Naive thymus-derived CD4-positive, alpha-beta T cell (primary cell): Measurements from ENCODE around the gene CNN2. TPM values are rescaled to one million over a fixed set of nuclear protein-coding genes. Genes with fewer than 3 reads are reported as not detected.

Experiments used
- ATAC-seq: fragments of 150-1000 bp; cut with Tn5 transposase; 2 replicates; pipeline ENCODE4 v1.10.0; 2021; ENCODE audit warnings: mild to moderate bottlenecking, moderate library complexity
- CTCF ChIA-PET: fragments of 350-600 bp; sonication (Branson Sonifier 250); formaldehyde crosslinking; loops from one replicate; lab custom pipeline; 2021; ENCODE audit warnings: antibody characterized with exemption; lab: Charles Lee
- POLR2A ChIA-PET: fragments of 350-600 bp; sonication (Branson Sonifier 250); formaldehyde crosslinking; loops from one replicate; lab custom pipeline; 2021; ENCODE audit warnings: antibody characterized with exemption, inconsistent platforms; lab: Charles Lee
- DNase-seq, 9 donors: peaks; one replicate each; pipeline versions ENCODE4 v3.0.0 to v3.0.0-alpha.2; 2020 to 2022; ENCODE audit warnings: mixed read lengths in 1 of 9
- H3K27ac ChIP-seq: one replicate; pipeline ENCODE4 v1.7.0; 2013; ENCODE audit warnings: mild to moderate bottlenecking, low read depth, low read length, moderate library complexity
- H3K27me3 ChIP-seq, 2 donors: one replicate each; pipeline ENCODE4 v1.7.0; 2013; ENCODE audit warnings: low read length in 2 of 2, mild to moderate bottlenecking in 2 of 2, moderate library complexity in 2 of 2; ENCODE audit not compliant: control insufficient read depth in 2 of 2, insufficient read depth in 2 of 2
- H3K36me3 ChIP-seq, 3 experiments: 1 replicate in 2 of 3; 2 replicates in 1 of 3; pipeline ENCODE4 v1.7.0; 2013; ENCODE audit warnings: low read length in 3 of 3, mild to moderate bottlenecking in 3 of 3, moderate library complexity in 1 of 3; ENCODE audit not compliant: insufficient read depth in 3 of 3, control insufficient read depth in 2 of 3
- H3K4me1 ChIP-seq, 2 donors: one replicate each; pipeline ENCODE4 v1.7.0; 2013; ENCODE audit warnings: low read length in 2 of 2, mild to moderate bottlenecking in 2 of 2, moderate library complexity in 1 of 2; ENCODE audit not compliant: control insufficient read depth in 2 of 2, insufficient read depth in 2 of 2
- H3K4me3 ChIP-seq: 2 replicates; pipeline ENCODE4 v1.7.0; 2013; ENCODE audit warnings: mild to moderate bottlenecking, low read length
- H3K9me3 ChIP-seq, 3 experiments: 1 replicate in 2 of 3; 2 replicates in 1 of 3; pipeline ENCODE4 v1.7.0; 2013; ENCODE audit warnings: low read length in 3 of 3; ENCODE audit not compliant: control insufficient read depth in 2 of 3
- H3K27ac Mint-ChIP-seq, 9 donors: one replicate each; pipeline ENCODE4 v1.8.0; 2020 to 2022; ENCODE audit warnings: mixed read lengths in 9 of 9, mild to moderate bottlenecking in 8 of 9, moderate library complexity in 5 of 9, inconsistent platforms in 2 of 9
- H3K27me3 Mint-ChIP-seq, 5 donors: one replicate each; pipeline ENCODE4 v1.8.0; 2021 to 2022; ENCODE audit warnings: mixed read lengths in 5 of 5, mild to moderate bottlenecking in 1 of 5
- H3K36me3 Mint-ChIP-seq, 5 donors: one replicate each; pipeline ENCODE4 v1.8.0; 2020 to 2022; ENCODE audit warnings: mixed read lengths in 5 of 5, mild to moderate bottlenecking in 3 of 5, inconsistent platforms in 1 of 5
- H3K4me1 Mint-ChIP-seq, 7 donors: one replicate each; pipeline ENCODE4 v1.8.0; 2020 to 2022; ENCODE audit warnings: mixed read lengths in 7 of 7, mild to moderate bottlenecking in 3 of 7, inconsistent platforms in 1 of 7
- H3K4me3 Mint-ChIP-seq, 10 donors: one replicate each; pipeline ENCODE4 v1.8.0; 2020 to 2022; ENCODE audit warnings: mild to moderate bottlenecking in 10 of 10, mixed read lengths in 10 of 10, moderate library complexity in 6 of 10, inconsistent platforms in 2 of 10
- H3K9me3 Mint-ChIP-seq, 11 donors: one replicate each; pipeline ENCODE4 v1.8.0; 2020 to 2022; ENCODE audit warnings: mixed read lengths in 11 of 11, mild to moderate bottlenecking in 4 of 11, inconsistent platforms in 1 of 11, moderate library complexity in 1 of 11
- intact Hi-C, 2 donors: fragments of 100-400 bp; cut with micrococcal nuclease; formaldehyde crosslinking; loops; one replicate each; pipeline ENCODE4 v1.15.1; 2023
- polyA plus RNA-seq, 2 donors: library from polyadenylated mRNA; unstranded; fragments of 300-500 nt; fragmentation: Illumina TruSeq; gene quantifications; one replicate each; pipeline ENCODE4 v1.2.3, GENCODE V29; 2021
- total RNA-seq, 6 experiments: library from RNA in 5 of 6; stranded (reverse) in 5 of 6; gene quantifications; 1 replicate in 5 of 6; 2 replicates in 1 of 6; pipeline ENCODE4 v1.2.3 and lab custom pipeline; 2021 to 2026

The CNN2 gene
- total and polyA plus RNA-seq, 7 experiments from 2014 or later = 234 to 704 (median 326) TPM

DNA sequence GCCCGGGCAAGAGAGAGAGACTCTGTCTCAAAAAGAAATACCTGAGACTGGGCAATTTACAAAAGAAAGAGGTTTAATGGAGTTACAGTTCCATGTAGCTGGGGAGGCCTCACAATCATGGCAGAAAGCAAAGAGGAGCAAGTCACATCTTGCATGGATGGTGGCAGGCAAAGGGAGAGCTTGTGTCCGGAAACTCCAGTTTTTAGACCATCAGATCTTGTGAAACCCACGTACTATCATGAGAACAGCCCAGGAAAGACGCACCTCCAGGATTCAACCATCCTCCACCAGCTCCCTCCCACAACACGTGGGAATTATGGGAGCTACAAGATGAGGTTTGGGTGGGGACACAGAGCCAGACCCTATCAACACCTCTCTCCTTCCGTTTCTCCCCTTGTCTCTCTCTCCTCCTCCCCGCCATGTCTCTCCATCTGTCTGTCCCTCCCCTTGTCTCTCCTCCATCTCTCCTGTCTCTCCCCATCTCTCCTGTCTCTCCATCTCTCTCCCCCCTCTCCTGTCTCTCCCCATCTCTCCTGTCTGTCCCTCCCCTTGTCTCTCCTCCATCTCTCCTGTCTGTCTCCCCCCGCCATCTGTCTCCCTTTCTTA lies 58.7 kb downstream of the CNN2 start:
- Histone ChIP-seq H3K4me3 (no peak overlapping the region), H3K36me3 (peaks cover 31 to 80% (median 34%) of the 10 kb centered on the region in 3 experiments), H3K27me3 (no peaks in the 10 kb centered on the region), H3K4me1 (peaks cover 44 to 49% of the 10 kb centered on the region in 2 donors), H3K27ac (peak overlapping the region; percentile 24), H3K9me3 (no peaks in the 10 kb centered on the region)
- DNase-seq (no peak), ATAC-seq (no peak)
- peak overlapping the region in 8 of 10 donors; percentile 13 to 60 (median 40) for H3K4me3 Mint-ChIP-seq
- peaks cover 0 to 15% (median 0%) of the 10 kb centered on the region in 11 donors for H3K9me3 Mint-ChIP-seq
- ChIA-PET POLR2A (interaction anchor here (0.9 to 38.6 kb wide), 8 partner anchors 5 to 287 kb away, joined by 3 to 2022 read pairs (median 6); partner anchors contain the start of genes ARHGAP45, CNN2, GPX4 and POLR2E), CTCF (interaction anchor here (0.6 to 2.8 kb wide), 9 partner anchors 9 to 108 kb away, joined by 3 to 12 read pairs (median 5); partner anchors contain the start of genes ABCA7 and ARHGAP45)
- H3K27me3 Mint-ChIP-seq = no peaks in the 10 kb centered on the region
- peaks cover 5 to 35% (median 13%) of the 10 kb centered on the region in 5 donors for H3K36me3 Mint-ChIP-seq
- H3K4me1 Mint-ChIP-seq = peaks cover 26 to 71% (median 48%) of the 10 kb centered on the region in 7 donors
- intact Hi-C loops = no loop called here
- H3K27ac Mint-ChIP-seq = peak overlapping the region; percentile 60 to 89 (median 80)

DNA sequence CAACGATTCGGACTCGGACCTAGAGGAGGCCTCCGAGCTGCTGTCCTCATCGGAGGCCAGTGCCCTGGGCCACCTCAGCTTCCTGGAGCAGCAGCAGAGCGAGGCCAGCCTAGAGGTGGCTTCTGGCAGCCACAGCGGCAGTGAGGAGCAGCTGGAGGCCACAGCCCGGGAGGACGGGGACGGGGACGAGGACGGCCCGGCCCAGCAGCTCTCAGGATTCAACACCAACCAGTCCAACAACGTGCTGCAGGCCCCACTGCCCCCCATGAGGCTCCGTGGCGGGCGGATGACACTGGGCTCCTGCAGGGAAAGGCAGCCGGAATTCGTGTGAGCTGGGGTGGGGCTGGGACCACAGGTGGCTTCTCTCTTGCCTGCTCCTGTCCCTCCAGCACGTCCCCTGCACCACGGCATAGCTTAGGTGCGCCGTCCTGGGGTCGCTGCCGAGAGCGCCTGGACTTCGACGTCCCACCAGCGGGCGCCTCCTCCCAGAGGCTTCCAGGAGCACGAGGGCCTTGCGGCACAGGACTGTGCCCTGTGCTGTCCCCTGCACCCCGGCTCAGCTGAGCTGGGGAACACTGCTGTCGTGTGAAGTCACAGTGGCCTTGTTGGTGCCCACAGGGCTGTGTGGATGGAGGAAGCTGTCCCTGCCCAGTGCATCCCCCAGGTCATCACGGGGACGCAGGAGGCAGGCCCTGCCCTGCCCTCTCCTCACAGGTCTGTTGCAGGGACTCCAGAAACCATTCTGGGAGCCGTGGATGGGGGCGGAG lies 59.5 kb downstream of the CNN2 start:
- ChIA-PET POLR2A (interaction anchor here (0.9 to 38.6 kb wide), 11 partner anchors 4 to 193 kb away, joined by 3 to 2022 read pairs (median 6); partner anchors contain the start of genes ABCA7, ARHGAP45, CNN2 and GPX4), CTCF (interaction anchor here (0.5 to 2.8 kb wide), 9 partner anchors 11 to 107 kb away, joined by 3 to 12 read pairs (median 5); partner anchors contain the start of genes ABCA7 and ARHGAP45)
- peaks cover 26 to 77% (median 28%) of the 10 kb centered on the region in 3 experiments for H3K36me3 ChIP-seq
- H3K4me3 ChIP-seq = no peak overlapping the region
- no peaks in the 10 kb centered on the region for H3K9me3 ChIP-seq
- ATAC-seq = no peak
- no peaks in the 10 kb centered on the region for H3K27me3 ChIP-seq
- Mint-ChIP-seq H3K36me3 (peaks cover 5 to 33% (median 13%) of the 10 kb centered on the region in 5 donors), H3K27ac (peak overlapping the region; percentile 65 to 89 (median 80)), H3K9me3 (peaks cover 0 to 15% (median 0%) of the 10 kb centered on the region in 11 donors), H3K27me3 (no peaks in the 10 kb centered on the region), H3K4me3 (peak overlapping the region in 5 of 10 donors; percentile 27 to 60 (median 41)), H3K4me1 (peaks cover 26 to 64% (median 47%) of the 10 kb centered on the region in 7 donors)
- H3K4me1 ChIP-seq = peaks cover 39 to 42% of the 10 kb centered on the region in 2 donors
- intact Hi-C loops = loop anchor here in 1 of 2 donors (2.0 kb wide), 1 partner anchor 17 kb away; no protein-coding TSS in a partner anchor
- peak in 1 of 9 donors; percentile 28 for DNase-seq
- H3K27ac ChIP-seq = peak overlapping the region; percentile 24

DNA sequence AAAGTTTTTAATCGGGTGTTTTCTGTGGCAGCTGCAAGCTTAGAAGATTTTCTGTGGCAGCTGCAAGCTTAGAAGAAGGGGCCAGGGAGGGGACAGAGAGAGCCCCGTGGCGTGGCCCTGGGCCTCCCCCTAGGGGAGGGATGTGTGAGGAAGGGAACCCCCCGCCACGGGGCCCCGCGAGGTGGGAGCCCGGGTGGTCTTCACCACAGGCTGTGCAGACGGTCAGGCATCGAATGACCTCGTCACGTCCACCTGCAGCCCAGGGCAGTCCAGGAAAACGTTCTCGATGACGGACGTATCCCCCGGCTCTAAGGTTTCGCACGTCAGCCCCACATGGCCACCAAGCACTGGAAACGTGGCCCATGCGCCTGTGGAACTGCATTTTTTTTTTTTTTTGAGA lies 60.2 kb downstream of the CNN2 start:
- ChIA-PET POLR2A (interaction anchor here (0.7 to 38.6 kb wide), 11 partner anchors 4 to 193 kb away, joined by 3 to 2022 read pairs (median 6); partner anchors contain the start of genes ABCA7, ARHGAP45, CNN2 and GPX4), CTCF (interaction anchor here (0.5 to 2.8 kb wide), 9 partner anchors 12 to 106 kb away, joined by 3 to 12 read pairs (median 5); partner anchors contain the start of gene ARHGAP45)
- Histone ChIP-seq H3K4me3 (no peak overlapping the region), H3K36me3 (peaks cover 21 to 77% (median 27%) of the 10 kb centered on the region in 3 experiments), H3K27ac (peak overlapping the region; percentile 84), H3K4me1 (peaks cover 34 to 35% of the 10 kb centered on the region in 2 donors), H3K27me3 (no peaks in the 10 kb centered on the region), H3K9me3 (no peaks in the 10 kb centered on the region)
- Mint-ChIP-seq H3K36me3 (peaks cover 5 to 30% (median 13%) of the 10 kb centered on the region in 5 donors), H3K27ac (peak overlapping the region in 5 of 9 donors; percentile 46 to 98 (median 69)), H3K9me3 (peaks cover 0 to 15% (median 0%) of the 10 kb centered on the region in 11 donors), H3K27me3 (no peaks in the 10 kb centered on the region), H3K4me1 (peaks cover 26 to 59% (median 43%) of the 10 kb centered on the region in 7 donors), H3K4me3 (peak overlapping the region in 2 of 10 donors; percentile 4 to 13)
- DNase-seq (peak in 3 of 9 donors; percentile 33 to 43 (median 39)), ATAC-seq (no peak)
- intact Hi-C loops = loop anchor here in 1 of 2 donors (2.0 kb wide), 1 partner anchor 18 kb away; no protein-coding TSS in a partner anchor

DNA sequence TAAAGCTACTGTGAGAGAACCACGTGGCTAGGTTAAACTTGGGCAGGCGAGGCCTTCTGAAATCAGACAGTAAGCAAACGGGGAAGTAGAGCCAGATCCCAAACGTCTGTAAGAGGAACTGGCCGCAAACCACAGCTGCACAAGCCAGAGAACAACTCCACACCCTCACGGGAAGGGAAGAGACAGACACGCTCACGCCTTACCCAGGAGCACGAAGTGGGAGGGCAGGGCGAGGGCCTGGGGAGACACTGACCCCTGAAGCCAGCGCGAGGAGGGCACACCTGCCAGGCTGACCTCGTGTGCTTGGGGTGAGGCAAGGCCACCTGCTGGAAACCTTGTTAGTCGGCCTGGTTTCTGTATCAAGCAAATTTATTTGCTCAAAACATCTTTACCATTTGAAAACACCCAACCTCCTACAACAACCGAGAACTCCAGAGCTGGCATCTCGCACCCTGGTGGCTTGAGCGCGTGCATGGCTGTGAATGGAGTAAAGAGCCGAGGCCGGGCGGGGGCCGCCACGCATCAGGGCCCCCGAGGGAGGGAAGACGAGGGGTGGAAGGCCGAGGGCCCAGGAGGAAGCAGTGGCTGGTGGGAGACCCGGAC lies 61.5 kb downstream of the CNN2 start:
- Histone ChIP-seq H3K9me3 (no peaks in the 10 kb centered on the region), H3K27ac (peak overlapping the region; percentile 84), H3K36me3 (peaks cover 21 to 75% (median 21%) of the 10 kb centered on the region in 3 experiments), H3K4me3 (no peak overlapping the region), H3K4me1 (peaks cover 28 to 32% of the 10 kb centered on the region in 2 donors), H3K27me3 (no peaks in the 10 kb centered on the region)
- ChIA-PET POLR2A (interaction anchor here (0.6 to 38.6 kb wide), 13 partner anchors 2 to 157 kb away, joined by 3 to 2022 read pairs (median 6); partner anchors contain the start of genes ABCA7, ARHGAP45, CNN2 and GPX4), CTCF (interaction anchor here (1.0 to 2.8 kb wide), 7 partner anchors 10 to 31 kb away, joined by 3 to 11 read pairs (median 4); no protein-coding TSS in a partner anchor)
- H3K27ac Mint-ChIP-seq = peak overlapping the region; percentile 74 to 98 (median 93)
- peaks cover 5 to 23% (median 10%) of the 10 kb centered on the region in 5 donors for H3K36me3 Mint-ChIP-seq
- peak overlapping the region; percentile 23 to 83 (median 72) for H3K4me3 Mint-ChIP-seq
- DNase-seq = peak in 7 of 9 donors; percentile 65 to 71 (median 67)
- H3K4me1 Mint-ChIP-seq = peaks cover 26 to 59% (median 36%) of the 10 kb centered on the region in 7 donors
- H3K9me3 Mint-ChIP-seq = peaks cover 0 to 10% (median 0%) of the 10 kb centered on the region in 11 donors
- ATAC-seq = peak; percentile 72
- H3K27me3 Mint-ChIP-seq = no peaks in the 10 kb centered on the region
- intact Hi-C loops = loop anchor here (1.0 to 2.0 kb wide), 4 partner anchors 11 to 31 kb away; no protein-coding TSS in a partner anchor

GRCh38 chr19:1088416-1089010 lies 62.1 kb downstream of the CNN2 start:
- ChIA-PET CTCF (interaction anchor here (0.6 to 2.8 kb wide), 7 partner anchors 10 to 106 kb away, joined by 3 to 11 read pairs (median 4); no protein-coding TSS in a partner anchor), POLR2A (interaction anchor here (0.6 to 38.6 kb wide), 11 partner anchors 2 to 152 kb away, joined by 3 to 2022 read pairs (median 7); partner anchors contain the start of genes ABCA7, ARHGAP45, CNN2 and GPX4)
- Histone ChIP-seq H3K9me3 (no peaks in the 10 kb centered on the region), H3K27ac (peak overlapping the region; percentile 84), H3K36me3 (peaks cover 15 to 75% (median 16%) of the 10 kb centered on the region in 3 experiments), H3K4me3 (no peak overlapping the region), H3K27me3 (no peaks in the 10 kb centered on the region), H3K4me1 (peaks cover 28 to 30% of the 10 kb centered on the region in 2 donors)
- H3K4me3 Mint-ChIP-seq = peak overlapping the region in 9 of 10 donors; percentile 7 to 73 (median 69)
- intact Hi-C loops = loop anchor here in 1 of 2 donors (1.0 kb wide), 3 partner anchors 11 to 31 kb away; no protein-coding TSS in a partner anchor
- H3K4me1 Mint-ChIP-seq = peaks cover 32 to 62% (median 42%) of the 10 kb centered on the region in 7 donors
- H3K27ac Mint-ChIP-seq = peak overlapping the region; percentile 55 to 98 (median 83)
- ATAC-seq (peak; percentile 13), DNase-seq (peak in 4 of 9 donors; percentile 31 to 58 (median 56))
- peaks cover 5 to 23% (median 10%) of the 10 kb centered on the region in 5 donors for H3K36me3 Mint-ChIP-seq
- H3K27me3 Mint-ChIP-seq = no peaks in the 10 kb centered on the region
- H3K9me3 Mint-ChIP-seq = peaks cover 0 to 10% (median 0%) of the 10 kb centered on the region in 11 donors
